ENCODE measurements around the gene SLC26A6. TPM values are rescaled to one million over a fixed set of nuclear protein-coding genes. Genes with fewer than 3 reads are reported as not detected.

Gene SLC26A6
- polyA plus RNA-seq, 1 donor from 2014 or later = 23.6 TPM

GRCh38 chr3:48601622-48601994, 33.7 kb downstream of the SLC26A6 start:
- no peaks in the 10 kb centered on the region for H3K9me2 ChIP-seq (ENCODE audit: insufficient read depth, low read length)
- no peaks in the 10 kb centered on the region for H3K36me3 ChIP-seq (ENCODE audit: insufficient read depth, low read length)
- no peak overlapping the region for H3K4me2 ChIP-seq (ENCODE audit: low read length)
- no peaks in the 10 kb centered on the region for H4K20me1 ChIP-seq (ENCODE audit: insufficient read depth)
- no peak overlapping the region for H3K9ac ChIP-seq (ENCODE audit: low read length)
- H2AFZ ChIP-seq (ENCODE audit: low read depth, low read length) = no peak overlapping the region
- no peaks in the 10 kb centered on the region for H3F3A ChIP-seq (ENCODE audit: insufficient read depth, low read length, poor library complexity, severe bottlenecking)
- no peak overlapping the region for H3K4me3 ChIP-seq (ENCODE audit: low read length)
- no peaks in the 10 kb centered on the region for H3K9me3 ChIP-seq (ENCODE audit: low read length)
- H3K27ac ChIP-seq (ENCODE audit: low read length) = no peak overlapping the region
- TF ChIP-seq SMC3 (conservative IDR thresholded peaks at IDR 0.05; ENCODE audit: poor library complexity) = no peak
- no peaks in the 10 kb centered on the region for H3K27me3 ChIP-seq (ENCODE audit: insufficient read depth, low read depth, low read length)
- H3K79me2 ChIP-seq (replicated peaks; ENCODE audit: insufficient read depth, low read length) = no peaks in the 10 kb centered on the region

GRCh38 chr3:48600711-48601621, 34.3 kb downstream of the SLC26A6 start:
- no peaks in the 10 kb centered on the region for H4K20me1 ChIP-seq (ENCODE audit: insufficient read depth)
- H3K9me3 ChIP-seq (ENCODE audit: low read length) = no peaks in the 10 kb centered on the region
- H3K9me2 ChIP-seq (ENCODE audit: insufficient read depth, low read length) = no peaks in the 10 kb centered on the region
- no peaks in the 10 kb centered on the region for H3F3A ChIP-seq (ENCODE audit: insufficient read depth, low read length, poor library complexity, severe bottlenecking)
- H3K4me3 ChIP-seq (ENCODE audit: low read length) = no peak overlapping the region
- TF ChIP-seq POLR2AphosphoS5 (IDR thresholded peaks at IDR 0.05) = no peak
- TF ChIP-seq REST (IDR thresholded peaks at IDR 0.05; ENCODE audit: borderline replicate concordance) = no peak
- TF ChIP-seq MXI1 (conservative IDR thresholded peaks at IDR 0.05; ENCODE audit: poor library complexity, severe bottlenecking) = no peak
- TF ChIP-seq EZH2 (IDR thresholded peaks at IDR 0.05; ENCODE audit: borderline replicate concordance, insufficient read depth, low read length, poor library complexity, severe bottlenecking) = no peak
- TF ChIP-seq CTCF (IDR thresholded peaks at IDR 0.05; ENCODE audit: poor library complexity, severe bottlenecking) = no peak
- no peak for TF ChIP-seq RAD21 (conservative IDR thresholded peaks at IDR 0.05)
- no peak for TF ChIP-seq SMC3 (conservative IDR thresholded peaks at IDR 0.05; ENCODE audit: poor library complexity)
- TF ChIP-seq TAF1 (IDR thresholded peaks at IDR 0.05; ENCODE audit: low read depth) = no peak
- TF ChIP-seq EP300 (conservative IDR thresholded peaks at IDR 0.05; ENCODE audit: poor library complexity, severe bottlenecking) = no peak
- H3K9ac ChIP-seq (ENCODE audit: low read length) = no peak overlapping the region
- H3K27me3 ChIP-seq (ENCODE audit: insufficient read depth, low read depth, low read length) = no peaks in the 10 kb centered on the region
- no peak overlapping the region for H2AFZ ChIP-seq (ENCODE audit: low read depth, low read length)
- no peak overlapping the region for H3K27ac ChIP-seq (ENCODE audit: low read length)
- no peaks in the 10 kb centered on the region for H3K36me3 ChIP-seq (ENCODE audit: insufficient read depth, low read length)
- no peaks in the 10 kb centered on the region for H3K79me2 ChIP-seq (replicated peaks; ENCODE audit: insufficient read depth, low read length)
- no peak overlapping the region for H3K4me2 ChIP-seq (ENCODE audit: low read length)
